Measurements from ENCODE around the gene PDK1.

GRCh38 chr2:172606285-172606684, 50.4 kb downstream of the PDK1 start:
- no peak for TF ChIP-seq POLR2A (IDR thresholded peaks at IDR 0.05)
- TF ChIP-seq, protein P1, sequence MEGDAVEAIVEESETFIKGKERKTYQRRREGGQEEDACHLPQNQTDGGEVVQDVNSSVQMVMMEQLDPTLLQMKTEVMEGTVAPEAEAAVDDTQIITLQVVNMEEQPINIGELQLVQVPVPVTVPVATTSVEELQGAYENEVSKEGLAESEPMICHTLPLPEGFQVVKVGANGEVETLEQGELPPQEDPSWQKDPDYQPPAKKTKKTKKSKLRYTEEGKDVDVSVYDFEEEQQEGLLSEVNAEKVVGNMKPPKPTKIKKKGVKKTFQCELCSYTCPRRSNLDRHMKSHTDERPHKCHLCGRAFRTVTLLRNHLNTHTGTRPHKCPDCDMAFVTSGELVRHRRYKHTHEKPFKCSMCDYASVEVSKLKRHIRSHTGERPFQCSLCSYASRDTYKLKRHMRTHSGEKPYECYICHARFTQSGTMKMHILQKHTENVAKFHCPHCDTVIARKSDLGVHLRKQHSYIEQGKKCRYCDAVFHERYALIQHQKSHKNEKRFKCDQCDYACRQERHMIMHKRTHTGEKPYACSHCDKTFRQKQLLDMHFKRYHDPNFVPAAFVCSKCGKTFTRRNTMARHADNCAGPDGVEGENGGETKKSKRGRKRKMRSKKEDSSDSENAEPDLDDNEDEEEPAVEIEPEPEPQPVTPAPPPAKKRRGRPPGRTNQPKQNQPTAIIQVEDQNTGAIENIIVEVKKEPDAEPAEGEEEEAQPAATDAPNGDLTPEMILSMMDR (IDR thresholded peaks at IDR 0.05): no peak

Measured in Peyer's patch (tissue), 4 donors.